GM12892 (cell line): Measurements from ENCODE around the gene BICRA.

Experiments used
- POLR2A ChIP-seq: IDR thresholded peaks from 2 replicates; pipeline ENCODE4 v1.6.1; 2011; ENCODE audit warnings: low read depth, low read length, control low read depth
- POLR2AphosphoS5 ChIP-seq: IDR thresholded peaks from 2 replicates; pipeline ENCODE4 v1.6.1; 2011; ENCODE audit warnings: low read depth, low read length, control low read depth

DNA sequence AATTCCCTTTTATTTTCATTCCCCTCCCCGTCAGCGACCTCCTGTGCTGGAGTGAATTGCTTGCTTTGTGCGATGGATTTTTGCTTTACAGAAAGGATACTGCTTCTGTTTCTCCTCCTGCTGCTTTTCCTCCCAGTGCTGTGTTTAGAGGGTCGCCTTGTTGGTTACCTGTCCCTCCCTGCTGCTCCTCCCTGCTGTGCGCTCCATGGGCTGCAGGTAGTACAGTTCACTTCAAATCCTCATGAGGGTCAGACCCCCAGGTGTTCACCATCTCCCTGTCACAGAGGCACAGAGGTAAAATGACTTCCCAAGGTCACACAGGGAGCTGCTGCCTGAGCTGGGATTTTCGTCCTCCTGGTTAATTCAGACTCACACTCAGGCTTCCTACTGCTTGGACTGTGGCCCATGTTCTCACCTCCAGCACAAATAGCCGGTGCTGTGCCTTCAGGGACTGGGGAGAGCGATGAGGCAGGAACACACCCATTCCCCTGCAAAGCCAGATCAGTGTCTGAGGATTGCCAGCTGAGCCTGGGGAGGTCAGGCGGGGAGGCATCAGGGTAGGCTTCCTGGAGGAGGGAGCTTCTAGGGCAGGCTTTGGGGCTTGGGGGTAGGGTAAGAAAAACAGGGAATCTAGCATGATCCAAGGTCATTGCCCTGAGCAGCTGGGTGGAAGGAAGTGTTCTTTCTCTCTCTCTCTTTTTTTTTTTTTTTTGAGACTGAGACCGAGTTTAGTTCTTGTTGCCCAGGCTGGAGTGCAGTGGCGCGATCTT, 14.4 kb downstream of the BICRA start:
- TF ChIP-seq POLR2A (no peak), POLR2AphosphoS5 (no peak)
